BJ (cell line): ENCODE measurements around the gene CCDC9. TPM values are rescaled to one million over a fixed set of nuclear protein-coding genes. Genes with fewer than 3 reads are reported as not detected.
"Not testable (repeated sequence)": the region's sequence is repeated elsewhere in the genome, so short reads cannot be mapped to it uniquely, and the experiment has no call there.

Experiments used
- CTCF ChIA-PET: fragments of 350-600 bp; formaldehyde crosslinking; extraction: SDS; loops from one replicate; lab custom pipeline; 2021; ENCODE audit warnings: antibody characterized with exemption, inconsistent platforms; lab: Yijun Ruan, JAX
- POLR2A ChIA-PET: fragments of 300-600 bp; sonication (Branson Sonifier 250); formaldehyde crosslinking; extraction: SDS; loops from one replicate; lab custom pipeline; 2021; ENCODE audit warnings: antibody characterized with exemption; lab: Charles Lee
- DNase-seq: peaks from one replicate; pipeline ENCODE4 v3.0.0-alpha.2; 2011; ENCODE audit warnings: low read depth
- H3K27me3 ChIP-seq: 2 replicates; pipeline ENCODE4 v1.6.0; 2011; ENCODE audit warnings: low read length; ENCODE audit not compliant: control insufficient read depth, insufficient read depth
- H3K36me3 ChIP-seq: 2 replicates; pipeline ENCODE4 v1.5.1; 2011; ENCODE audit warnings: low read length; ENCODE audit not compliant: control insufficient read depth, insufficient read depth
- H3K4me3 ChIP-seq: 2 replicates; pipeline ENCODE4 v1.5.1; 2011; ENCODE audit warnings: low read depth, mild to moderate bottlenecking, control low read depth, low read length
- CTCF ChIP-seq: IDR thresholded peaks from 2 replicates; pipeline ENCODE4 v1.5.1; 2011; ENCODE audit warnings: low read depth, mild to moderate bottlenecking, control low read depth, inconsistent platforms, low read length, moderate library complexity; ENCODE audit not compliant: insufficient read depth
- polyA plus RNA-seq: library from polyadenylated mRNA; depleted of rRNA; stranded (reverse); fragments of >200 nt; gene quantifications from 2 replicates; pipeline ENCODE4 v1.2.3, GENCODE V29; 2011

The CCDC9 gene
- polyA plus RNA-seq, 1 experiment = 4.1 TPM

- ChIA-PET CTCF (interaction anchor here (0.8 to 3.8 kb wide), 3 partner anchors 11 to 29 kb away, joined by 3 to 25 read pairs (median 8); no protein-coding TSS in a partner anchor), POLR2A (interaction anchor here (0.5 to 2.0 kb wide), 4 partner anchors 16 to 174 kb away, joined by 3 to 15 read pairs (median 4); partner anchors contain the start of gene CCDC9)
- H3K4me3 ChIP-seq = peak overlapping the region; percentile 78
- DNase-seq = no peak
- H3K36me3 ChIP-seq = peaks cover 19% of the 10 kb centered on the region
- TF ChIP-seq CTCF = no peak
- no peaks in the 10 kb centered on the region for H3K27me3 ChIP-seq
These were observed 17.2 kb downstream of the CCDC9 start for GRCh38 chr19:47273313-47274070.

- Histone ChIP-seq H3K36me3 (peaks cover 19% of the 10 kb centered on the region), H3K4me3 (peak within 1 kb of the TSS; percentile 78), H3K27me3 (no peaks in the 10 kb centered on the region)
- no peak for TF ChIP-seq CTCF
- POLR2A ChIA-PET = interaction anchor here (0.5 to 2.0 kb wide), 5 partner anchors 17 to 544 kb away, joined by 3 to 15 read pairs (median 3); partner anchors contain the start of gene CCDC9
- no peak for DNase-seq
- CTCF ChIA-PET = interaction anchor here (0.8 to 3.8 kb wide), 5 partner anchors 10 to 154 kb away, joined by 3 to 25 read pairs (median 8); no protein-coding TSS in a partner anchor
These were observed 18.0 kb downstream of the CCDC9 start, which contains the start of gene INAFM1 for GRCh38 chr19:47274071-47274890. Gene INAFM1, plus strand, starts transcription at chr19:47274885. Its CDS starts 35 bp downstream, at chr19:47274920.

GRCh38 chr19:47274891-47275761 lies 18.8 kb downstream of the CCDC9 start:
- ChIA-PET CTCF (interaction anchor here (0.6 to 3.9 kb wide), 13 partner anchors 9 to 561 kb away, joined by 3 to 25 read pairs (median 4); partner anchors contain the start of genes DHX34 and EHD2), POLR2A (interaction anchor here (0.7 to 2.0 kb wide), 2 partner anchors 18 to 545 kb away, joined by 3 to 15 read pairs; partner anchors contain the start of gene CCDC9)
- no peak for DNase-seq
- TF ChIP-seq CTCF = no peak
- Histone ChIP-seq H3K36me3 (peaks cover 18% of the 10 kb centered on the region), H3K4me3 (peak overlapping the region; percentile 40), H3K27me3 (no peaks in the 10 kb centered on the region)

GRCh38 chr19:47275791-47276461 lies 19.6 kb downstream of the CCDC9 start:
- no peak for TF ChIP-seq CTCF
- DNase-seq = no peak
- POLR2A ChIA-PET = no interaction called here
- Histone ChIP-seq H3K27me3 (no peaks in the 10 kb centered on the region), H3K4me3 (no peak overlapping the region), H3K36me3 (peaks cover 10% of the 10 kb centered on the region)
- CTCF ChIA-PET = interaction anchor here (0.5 to 3.9 kb wide), 14 partner anchors 9 to 439 kb away, joined by 3 to 25 read pairs (median 4); partner anchors contain the start of genes DHX34 and EHD2

GRCh38 chr19:47276513-47276912 lies 20.2 kb downstream of the CCDC9 start:
- CTCF ChIA-PET = interaction anchor here (0.5 to 3.9 kb wide), 12 partner anchors 8 to 438 kb away, joined by 3 to 25 read pairs (median 4); partner anchors contain the start of genes DHX34 and EHD2
- POLR2A ChIA-PET = not testable (repeated sequence)

More at GRCh38 chr19:47276513-47276912, 20.2 kb downstream of the CCDC9 start:
- not testable (repeated sequence) for H3K36me3 ChIP-seq, H3K27me3 ChIP-seq, H3K4me3 ChIP-seq, DNase-seq
